NCI-H345 (cell line): ENCODE measurements around the gene SNRNP200.

Experiments
- DNase-seq: peaks from one replicate; lab custom pipeline; 2025; lab: John Stamatoyannopoulos, UW

The SNRNP200 gene

DNA sequence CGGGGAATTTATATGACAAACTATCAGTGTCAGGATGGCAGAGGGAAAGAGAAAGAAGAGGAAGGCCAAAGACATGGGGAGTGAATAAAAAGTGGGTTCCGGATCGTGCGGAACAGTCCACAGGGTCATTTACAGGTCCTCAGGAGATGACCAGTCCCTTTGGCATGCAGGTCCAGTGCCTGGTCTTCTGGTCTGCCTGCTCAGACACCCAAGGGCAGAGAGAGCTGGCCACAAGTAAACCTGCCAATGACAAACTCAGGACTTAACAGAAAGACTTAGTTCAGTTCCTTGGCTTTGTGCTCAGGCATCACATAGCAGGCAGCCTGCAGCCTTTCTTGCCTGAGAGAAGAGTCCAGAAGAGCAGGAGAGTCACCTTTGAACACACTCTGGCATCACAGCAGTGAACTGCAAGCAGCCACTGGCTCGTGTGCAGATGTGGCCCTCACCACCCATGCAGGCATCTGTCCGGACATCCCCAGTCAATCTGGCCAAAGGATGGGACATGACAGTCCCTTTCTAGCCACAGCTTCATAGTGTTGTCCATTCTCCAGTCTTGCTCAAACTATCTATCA lies 53.5 kb downstream of the SNRNP200 start:
- DNase-seq, result no peak

DNA sequence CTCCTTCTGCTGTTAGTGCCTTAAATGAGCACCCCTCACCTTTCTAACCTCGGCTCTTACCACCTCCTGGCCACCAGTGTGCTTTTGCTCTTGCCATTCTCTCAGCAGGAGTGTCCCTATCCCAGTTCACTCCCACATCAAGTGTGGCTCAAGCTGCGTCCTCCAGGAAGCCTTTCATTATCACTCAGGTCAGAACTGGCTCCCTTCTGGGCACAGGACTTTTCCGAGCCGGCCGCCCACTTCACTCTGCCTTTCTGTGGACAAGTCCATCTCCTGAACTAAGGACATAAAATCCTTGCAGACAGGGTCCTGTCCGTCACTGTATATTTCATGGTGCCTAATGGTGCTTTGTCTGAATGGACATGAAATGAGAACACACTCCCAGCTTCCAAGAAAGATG lies 55.2 kb downstream of the SNRNP200 start:
- no peak for DNase-seq

DNA sequence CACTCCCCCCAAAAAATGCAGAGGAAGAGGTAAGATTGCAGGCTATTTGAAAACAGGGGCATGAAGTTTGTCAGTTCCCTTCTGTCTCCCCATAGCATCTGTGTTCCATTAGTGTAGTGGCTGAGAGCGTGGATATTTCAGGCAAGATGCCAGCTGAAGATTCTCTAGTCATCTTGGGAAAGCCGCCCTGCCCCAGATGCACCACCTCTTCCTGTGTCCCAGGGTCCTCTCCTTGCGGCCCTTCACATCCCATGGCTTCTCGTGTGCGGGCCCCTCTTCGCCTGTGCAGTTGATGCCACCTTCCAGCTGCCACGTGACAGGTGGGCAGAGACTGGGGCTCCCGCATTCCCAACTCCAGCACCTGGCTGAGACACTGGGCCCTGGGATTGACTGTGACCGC lies 55.7 kb downstream of the SNRNP200 start:
- DNase-seq, result no peak

DNA sequence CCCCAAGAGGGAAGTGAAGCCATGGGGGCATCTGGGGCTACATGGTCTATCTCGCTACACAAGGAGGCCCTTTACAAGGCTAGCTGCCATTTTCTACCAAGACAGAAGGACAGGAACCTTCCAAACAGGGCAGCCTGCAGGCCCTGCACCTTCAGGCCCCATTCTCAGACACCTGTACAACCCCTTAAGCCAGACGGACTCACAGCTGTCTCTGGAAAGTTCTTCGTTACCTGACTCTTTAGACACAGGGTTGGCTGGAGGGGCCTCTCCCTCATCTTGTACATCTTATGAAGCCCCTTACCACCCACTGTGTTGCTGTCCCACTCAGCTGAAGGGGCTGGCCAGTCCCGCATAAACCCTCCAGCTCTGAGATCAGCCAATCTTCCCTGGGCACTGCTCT lies 56.7 kb downstream of the SNRNP200 start:
- no peak for DNase-seq

DNA sequence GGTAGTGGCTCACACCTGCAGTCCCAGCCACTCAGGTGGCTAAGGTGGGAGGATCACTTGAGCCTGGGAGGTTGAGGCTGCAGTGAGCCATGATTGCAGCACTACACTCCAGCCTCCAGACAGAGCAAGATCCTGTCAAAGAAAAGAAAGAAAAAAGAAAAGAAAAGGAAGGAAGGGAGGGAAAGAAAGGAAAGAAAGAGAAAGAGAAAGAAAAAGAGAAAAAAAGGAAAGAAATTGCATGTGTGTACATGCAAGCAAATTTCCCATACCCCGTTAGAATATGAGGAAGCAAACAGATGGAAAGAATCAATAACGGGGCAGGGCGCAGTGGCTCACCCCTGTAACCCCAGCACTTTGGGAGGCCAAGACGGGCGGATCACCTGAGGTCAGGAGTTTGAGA lies 57.5 kb downstream of the SNRNP200 start:
- DNase-seq, result no peak

DNA sequence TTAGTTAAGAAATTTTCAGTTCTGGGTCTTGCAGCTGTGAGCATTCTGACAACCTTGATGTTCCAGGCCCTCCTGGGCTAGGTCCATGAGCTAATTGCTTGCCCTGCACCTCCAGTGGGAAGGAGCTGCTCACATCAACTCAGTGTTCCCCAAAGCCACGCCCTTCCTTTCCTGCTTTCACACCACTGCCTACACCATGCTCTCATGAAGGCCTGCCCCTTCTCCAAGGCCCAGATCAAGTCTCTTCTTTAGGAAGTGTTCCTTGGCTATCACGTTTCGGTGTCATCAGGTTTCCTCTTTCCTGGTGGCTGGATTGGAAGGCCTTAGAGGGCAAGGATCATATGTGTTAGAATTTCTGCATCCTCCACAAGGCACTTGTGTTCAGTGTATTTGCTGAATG lies 58.3 kb downstream of the SNRNP200 start:
- DNase-seq, result no peak

DNA sequence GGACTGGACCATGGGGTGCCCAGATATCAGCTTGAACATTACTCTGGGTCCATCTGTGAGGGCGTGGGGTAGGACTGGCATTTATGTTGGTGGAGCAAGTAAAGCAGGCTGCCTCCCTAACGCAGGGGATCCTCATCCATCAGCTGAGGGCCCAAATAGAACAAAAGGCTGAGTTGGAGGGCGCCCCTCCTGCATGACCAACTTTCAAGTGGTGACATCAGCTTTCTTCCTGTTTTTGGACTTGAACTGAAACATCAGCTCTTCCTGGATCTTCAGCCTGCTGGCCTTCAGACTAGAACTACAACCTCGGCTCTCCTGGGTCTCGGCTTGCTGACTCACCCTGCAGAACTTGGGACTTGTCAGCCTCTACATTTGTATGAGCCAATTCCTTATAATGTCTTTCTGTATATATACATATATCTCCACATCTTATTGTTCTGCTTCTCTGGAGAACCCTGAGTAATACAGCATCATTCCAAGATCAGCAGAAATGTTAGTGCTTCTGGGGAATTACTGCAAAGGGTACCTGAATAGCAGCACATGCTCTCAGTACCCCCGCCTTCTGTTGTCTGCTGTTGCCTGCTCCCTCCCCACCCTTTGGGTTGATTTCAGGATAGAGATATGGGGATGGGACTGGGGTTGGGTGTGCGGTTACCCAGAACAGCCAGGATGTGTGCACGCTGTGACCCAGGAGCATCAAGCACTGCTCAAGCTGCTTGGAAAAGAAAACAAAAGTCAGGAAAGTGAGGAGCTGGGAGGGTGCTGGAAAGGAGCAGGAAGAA lies 59.5 kb downstream of the SNRNP200 start:
- DNase-seq, result no peak

DNA sequence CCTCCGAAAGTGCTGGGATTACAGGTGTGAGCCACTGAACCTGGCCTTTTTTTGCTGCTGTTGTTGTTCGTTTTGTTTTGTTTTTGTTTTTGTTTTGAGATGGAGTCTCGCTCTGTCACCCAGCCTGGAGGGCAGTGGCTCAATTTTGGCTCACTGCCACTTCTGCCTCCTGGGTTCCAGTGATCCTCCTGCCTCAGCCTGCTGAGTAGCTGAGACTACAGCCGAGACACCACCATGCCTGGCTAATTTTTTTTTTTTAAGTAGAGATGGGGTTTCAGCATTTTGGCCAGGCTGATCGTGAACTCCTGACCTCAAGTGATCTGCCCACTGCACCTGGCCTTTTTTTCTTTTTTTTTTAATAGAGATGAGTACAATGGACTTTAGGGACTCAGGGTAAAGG lies 61.5 kb downstream of the SNRNP200 start:
- DNase-seq, result no peak

DNA sequence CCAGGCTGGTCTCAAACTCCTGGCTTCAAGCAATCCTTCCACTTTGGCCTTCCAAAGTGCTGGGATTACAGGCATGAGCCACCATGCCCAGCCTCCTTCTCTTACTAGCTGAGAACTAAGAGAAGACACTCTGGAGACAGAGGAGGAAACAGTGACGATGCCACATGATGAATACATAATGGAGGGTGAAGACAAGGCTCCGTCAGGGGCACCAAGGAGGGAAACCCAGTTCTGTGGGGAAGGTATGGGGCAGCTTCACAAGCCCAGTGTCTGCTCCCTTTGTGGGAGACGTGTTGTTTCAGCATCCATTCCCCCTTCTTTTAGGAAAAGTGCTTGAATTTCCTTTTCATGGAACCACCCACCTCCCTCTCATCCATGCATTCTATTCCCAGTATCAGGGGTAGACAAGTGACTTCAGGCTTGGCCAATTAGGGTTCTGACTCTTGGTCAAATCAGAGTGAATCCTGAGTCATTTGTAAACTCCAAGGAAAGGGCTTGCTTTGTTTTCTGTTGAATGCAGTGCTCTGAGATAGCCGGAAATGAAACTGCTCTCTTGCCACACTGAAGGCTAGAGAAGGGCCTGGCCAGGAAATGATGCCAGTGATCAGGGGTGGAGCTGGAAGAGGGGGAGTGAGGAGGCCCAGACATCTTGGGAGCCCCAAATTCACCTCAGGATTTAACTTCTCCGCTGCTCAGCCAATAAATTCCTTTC lies 63.3 kb downstream of the SNRNP200 start:
- DNase-seq, result no peak

DNA sequence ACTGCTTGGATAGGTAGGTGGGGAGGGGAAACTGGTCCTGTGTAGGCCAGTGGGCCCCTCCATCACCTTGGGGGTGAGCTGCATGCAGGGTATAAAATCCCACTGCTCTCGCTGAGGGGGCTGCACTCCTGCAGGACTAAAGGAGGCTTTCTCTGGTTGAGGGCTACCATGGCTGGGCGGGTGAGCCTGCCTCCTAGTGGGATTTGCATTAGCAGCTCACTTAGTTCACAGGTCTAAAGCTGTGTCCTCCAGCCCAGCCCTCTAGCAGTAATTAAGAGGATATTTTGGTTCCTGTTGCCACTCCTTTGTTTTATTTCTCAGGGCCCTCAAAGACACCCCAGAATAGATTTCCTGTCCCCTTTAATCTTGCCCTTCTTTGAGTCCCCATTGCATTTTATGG lies 64.1 kb downstream of the SNRNP200 start:
- no peak for DNase-seq

DNA sequence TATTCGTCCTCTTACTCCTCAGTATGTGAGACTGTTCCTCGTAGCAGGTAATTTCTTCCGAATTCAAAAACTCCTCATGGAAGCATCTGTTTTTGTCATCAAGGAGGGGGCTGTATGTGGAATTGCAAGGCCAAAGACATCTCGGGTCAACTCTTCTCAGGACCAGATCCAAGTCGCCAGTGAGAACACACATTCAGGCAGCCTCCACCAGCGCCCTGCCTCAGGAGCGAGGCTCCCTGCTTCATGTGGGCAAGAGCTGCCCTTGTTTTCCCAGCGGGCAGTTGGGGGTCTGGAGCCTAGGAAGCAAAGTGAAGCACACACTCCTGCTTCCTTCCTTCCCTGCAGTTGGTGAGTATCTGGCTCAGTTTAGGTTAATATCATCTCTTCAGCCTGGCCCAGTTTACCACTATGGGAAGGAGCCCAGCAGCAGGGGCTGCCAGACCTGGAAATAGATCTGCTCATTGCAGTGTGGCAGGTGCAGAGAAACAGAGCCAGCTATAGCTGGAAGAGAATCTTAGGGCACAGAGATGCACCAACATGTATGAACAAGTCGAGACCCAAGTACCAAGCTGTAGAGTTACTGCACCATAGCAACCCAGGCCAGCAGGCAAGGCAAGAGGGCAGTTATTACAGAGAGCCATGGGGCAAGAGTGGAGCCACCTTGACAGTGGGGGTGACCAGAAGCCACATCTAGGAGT lies 64.9 kb downstream of the SNRNP200 start:
- DNase-seq, result no peak

DNA sequence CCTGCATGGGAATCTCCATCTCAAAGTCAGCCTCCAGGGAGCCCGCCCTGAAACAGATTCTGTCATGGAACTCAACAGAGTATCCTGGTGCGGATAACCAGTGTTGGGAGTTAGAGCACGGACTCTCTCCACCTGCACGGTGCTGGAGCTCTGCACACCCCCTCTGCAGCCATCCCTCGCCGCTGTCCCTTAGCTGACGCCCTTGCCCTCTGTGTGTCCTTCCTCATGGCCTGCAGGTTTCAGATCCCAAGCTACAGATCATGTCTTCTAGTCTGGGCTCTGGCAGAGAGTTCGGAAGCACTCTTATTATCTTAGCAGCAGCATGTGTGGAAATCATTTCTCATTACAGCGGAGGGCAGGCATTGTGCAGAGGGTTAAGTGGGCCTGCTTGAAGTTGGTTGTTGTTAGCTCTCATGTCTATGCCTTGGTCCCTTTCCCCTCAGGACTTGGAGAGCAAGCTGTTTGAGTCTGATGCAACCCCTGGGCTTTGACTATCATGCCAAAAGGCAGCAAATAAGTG lies 65.5 kb downstream of the SNRNP200 start:
- DNase-seq, result no peak

DNA sequence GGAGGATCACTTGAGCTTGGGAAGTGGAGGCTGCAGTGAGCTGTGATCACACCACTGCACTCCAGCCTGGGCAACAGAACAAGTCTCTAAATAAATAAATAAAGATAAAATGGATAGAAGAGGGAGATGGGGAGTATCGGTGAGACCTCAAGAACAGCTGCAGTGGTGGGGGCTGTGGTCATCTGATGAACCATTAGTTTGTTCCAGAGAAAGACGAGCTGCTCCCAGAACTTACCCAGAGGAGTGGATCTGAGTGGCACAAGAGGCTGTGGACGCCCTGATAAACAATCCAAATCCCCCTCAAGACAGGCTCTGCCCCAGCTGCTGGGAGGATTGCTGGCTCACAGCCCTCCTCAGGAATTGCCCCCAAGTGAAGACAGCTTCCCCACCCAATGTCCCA lies 66.3 kb downstream of the SNRNP200 start:
- no peak for DNase-seq

DNA sequence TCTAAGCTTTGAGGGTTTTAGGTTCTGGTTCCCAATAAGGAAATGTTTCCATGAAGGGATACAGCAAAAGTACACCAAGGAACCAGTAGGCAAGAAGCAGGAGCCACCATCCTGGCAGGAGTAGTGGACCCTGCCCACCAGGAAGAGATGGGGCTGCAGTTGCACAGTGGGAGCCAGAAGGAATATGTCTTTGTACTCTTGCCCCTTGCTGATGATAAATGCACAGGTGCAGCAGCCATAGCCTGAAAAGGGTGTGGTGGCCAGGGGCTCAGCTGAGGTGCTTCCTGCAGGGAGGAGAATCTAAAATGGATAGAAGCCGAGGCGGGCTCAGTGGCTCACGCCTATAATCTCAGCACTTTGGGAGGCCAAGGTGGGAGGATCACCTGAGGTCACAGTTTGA lies 67.1 kb downstream of the SNRNP200 start:
- no peak for DNase-seq

DNA sequence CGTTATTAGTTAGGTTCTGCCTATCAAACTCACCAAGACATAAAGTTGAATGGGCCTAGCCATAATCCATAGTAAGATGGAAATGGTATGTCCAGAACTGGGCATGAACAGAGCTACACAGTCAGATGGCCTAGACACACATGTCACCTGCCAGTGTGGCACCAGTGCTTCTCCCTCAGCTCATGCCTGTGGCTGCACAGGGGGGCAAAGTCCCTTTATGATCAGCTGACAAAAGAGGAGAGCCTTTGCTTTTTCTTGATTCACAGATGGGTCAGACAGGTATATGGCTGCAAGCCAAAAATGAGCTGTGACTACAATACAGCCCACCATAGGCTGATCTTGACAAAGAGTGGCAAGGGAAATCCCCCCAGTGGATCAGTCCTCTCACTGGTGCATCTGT lies 68.5 kb downstream of the SNRNP200 start:
- no peak for DNase-seq

DNA sequence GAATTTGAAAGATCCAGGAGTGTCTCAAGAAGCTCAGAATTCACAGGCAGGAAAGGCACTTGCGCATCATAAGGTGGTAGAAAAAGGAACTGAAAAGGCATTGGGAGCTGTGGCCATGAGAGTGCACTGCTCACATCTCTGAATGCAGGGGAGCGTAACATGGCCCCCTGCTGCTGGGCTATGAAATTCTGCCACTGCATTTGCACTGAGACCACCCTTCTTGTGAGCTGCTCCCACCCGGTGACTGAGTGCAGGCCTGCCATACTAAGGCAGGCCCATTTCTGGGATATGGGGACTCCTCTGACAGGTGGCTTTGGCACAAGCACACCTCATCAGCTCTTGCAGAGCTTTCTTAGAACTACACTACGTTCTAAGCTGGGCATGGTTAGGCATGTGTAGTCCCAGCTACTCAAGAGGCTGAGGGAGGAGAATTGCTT lies 71.4 kb downstream of the SNRNP200 start:
- no peak for DNase-seq

DNA sequence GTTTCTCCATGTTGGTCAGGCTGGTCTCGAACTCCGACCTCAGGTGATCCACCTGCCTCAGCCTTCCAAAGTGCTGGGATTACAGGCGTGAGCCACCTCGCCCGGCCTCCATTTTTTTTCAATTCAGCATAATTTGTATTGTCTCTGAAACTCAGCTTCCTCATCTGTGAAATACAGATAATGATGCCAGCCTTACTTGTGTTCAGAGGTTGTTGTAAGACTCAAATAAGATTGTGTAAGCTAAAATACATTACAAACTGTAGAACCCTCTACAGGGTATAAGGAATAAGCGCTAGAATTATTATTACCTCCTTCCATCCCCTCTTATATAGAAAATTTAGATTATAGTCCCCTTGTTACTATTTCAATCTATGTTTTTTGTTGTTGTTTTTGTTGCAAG lies 71.9 kb downstream of the SNRNP200 start:
- DNase-seq, result no peak

DNA sequence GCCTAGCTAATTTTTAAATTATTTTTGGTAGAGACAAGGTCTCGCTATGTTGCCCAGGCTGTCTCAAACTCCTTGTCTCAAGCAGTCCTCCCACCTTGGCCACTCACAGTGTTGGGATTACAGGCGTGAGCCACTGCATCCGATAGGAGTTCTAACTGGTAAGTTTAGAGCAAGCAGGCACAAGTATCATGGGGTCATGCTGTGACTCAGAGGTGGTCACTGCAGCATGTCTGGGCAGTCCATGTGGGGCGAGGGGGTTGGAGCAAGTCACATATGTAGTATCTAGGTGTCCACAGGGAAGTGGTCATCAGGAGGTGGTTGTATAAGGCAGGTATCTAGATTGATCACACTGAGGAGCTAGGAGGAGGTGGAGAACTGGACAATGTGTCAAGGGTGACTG lies 74.0 kb downstream of the SNRNP200 start:
- DNase-seq, result no peak

DNA sequence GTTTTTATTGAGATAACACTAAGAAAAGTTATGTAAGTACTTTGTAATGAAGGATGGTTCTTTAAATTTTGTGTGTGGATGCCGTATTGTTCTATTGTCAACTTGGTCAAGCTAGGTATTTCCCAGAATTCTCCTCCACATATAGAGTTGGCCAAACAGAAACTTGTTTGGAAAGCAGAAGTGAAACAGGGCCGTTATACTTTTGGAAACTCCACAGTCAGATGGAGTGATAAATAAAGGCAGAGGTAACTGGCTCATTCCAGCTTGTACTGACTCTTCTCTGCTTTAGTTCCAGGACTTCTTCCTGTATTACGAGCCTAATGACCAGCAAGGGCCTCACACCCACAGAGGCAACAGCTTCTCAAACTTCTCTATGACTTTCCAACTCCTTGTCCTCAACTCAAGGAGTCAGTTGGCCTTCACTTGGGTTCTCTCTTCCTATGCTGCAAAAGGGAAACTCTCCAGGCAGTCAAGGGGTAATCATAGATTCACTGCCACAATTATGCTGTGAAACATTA lies 80.3 kb downstream of the SNRNP200 start:
- DNase-seq, result no peak
